ENCODE results near the gene LRMDA.

The LRMDA gene

DNA sequence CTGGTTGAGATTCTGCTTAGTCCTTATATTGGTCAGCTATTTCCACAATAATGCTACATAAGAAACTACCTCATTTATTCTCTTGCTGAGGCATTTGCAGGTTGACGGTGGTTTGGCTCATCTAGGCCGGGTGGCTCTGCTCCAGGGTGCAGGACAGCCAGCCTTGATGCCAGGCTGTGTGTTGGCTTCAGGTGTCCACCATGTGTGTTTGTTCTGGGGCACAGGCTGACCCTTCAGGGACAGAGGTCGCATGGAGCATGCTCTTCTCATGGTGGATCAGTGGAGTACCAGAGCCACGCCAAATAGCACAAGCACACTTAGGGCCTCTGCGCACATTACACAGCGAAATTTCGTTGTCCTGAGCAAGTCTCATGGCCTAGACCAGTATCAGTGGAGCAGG, 249.9 kb downstream of the LRMDA start:
- DNase-seq: no peak

DNA sequence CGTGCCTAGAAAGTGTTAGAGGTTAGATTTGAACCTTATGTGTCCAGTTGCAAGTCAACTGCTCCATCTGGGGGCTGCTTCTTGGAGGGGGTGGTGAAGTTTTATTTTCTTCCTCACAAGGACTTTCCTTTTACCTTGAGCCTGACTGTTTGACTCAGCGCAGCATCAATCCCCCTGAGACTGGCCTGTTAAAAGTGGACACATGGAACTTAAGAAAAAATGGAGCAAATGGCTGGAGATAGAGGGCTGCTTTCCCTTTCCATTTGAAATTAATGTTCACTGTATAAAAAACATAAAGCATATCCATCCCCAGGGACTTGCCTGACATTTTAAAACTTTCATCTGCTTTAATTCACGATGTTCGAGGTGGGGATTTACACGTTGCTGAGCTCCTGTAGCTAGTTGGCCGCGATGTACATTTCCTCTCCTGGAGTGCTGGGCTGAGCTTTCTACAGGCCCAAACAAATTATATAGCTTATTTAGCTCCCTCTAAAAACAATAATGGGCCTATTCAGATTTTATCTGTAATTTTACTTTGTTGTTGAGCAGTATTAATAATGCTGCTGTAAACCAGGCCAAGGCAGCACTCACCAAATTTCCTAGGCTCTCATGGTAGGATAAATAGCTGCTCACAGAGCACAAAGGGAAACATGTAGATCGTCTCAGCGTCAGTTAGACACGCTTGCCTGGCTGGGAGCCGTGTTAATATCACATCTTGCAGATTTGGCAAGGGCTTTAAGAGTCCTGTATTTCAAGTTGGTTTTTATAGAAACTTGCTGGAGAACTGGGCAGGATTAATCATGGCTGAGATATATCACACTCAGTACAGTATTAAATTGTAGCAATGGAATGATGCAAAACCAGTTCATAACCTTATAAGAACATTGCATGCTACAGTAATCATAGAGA, 251.5 kb downstream of the LRMDA start:
- DNase-seq: no peak

- no peak for DNase-seq
Observed at GRCh38 chr10:75685187-75685586, 253.8 kb downstream of the LRMDA start.

DNA sequence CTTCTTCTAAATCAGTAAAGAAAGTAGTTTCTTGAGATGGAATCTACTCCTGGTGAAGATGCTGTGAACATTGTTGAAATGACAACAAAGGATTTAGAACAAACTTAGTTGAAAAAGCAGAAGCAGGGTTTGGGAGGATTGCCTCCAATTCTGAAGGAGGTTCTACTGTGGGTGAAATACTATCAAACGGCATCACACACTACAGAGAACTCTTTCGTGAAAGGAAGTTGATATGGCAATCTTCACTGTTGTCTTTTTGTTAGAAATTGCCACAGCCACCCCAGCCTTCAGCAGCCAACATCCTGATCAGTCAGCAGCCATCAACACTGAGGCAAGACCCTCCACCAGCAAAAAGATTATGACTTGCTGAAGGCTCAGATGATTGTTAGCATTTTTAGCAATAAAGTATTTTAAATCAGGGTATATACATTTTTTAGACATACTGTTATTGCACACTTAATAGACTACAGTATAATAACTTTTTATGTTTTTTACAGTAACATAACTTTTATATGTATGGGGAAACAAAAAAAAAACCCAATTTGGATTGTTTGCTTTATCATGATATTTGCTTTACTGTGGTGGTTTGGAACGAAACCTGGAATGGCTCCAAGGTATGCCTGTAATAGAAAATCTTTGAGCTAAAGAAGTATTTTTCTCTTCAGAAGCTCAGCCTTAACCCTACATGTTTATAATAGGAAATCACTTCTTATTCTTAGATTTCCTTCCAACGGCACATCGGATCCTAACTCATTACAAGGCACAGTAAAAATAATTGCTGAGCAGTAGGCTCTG, 257.3 kb downstream of the LRMDA start:
- no peak for DNase-seq

- no peak for DNase-seq
Observed at GRCh38 chr10:75693489-75693888, 262.1 kb downstream of the LRMDA start.

- DNase-seq: no peak
Observed at GRCh38 chr10:75694269-75694668, 262.8 kb downstream of the LRMDA start.

GRCh38 chr10:75694790-75695189, 263.4 kb downstream of the LRMDA start:
- DNase-seq: no peak

- DNase-seq: no peak
Observed at GRCh38 chr10:75695994-75696393, 264.6 kb downstream of the LRMDA start.

GRCh38 chr10:75696536-75696935, 265.1 kb downstream of the LRMDA start:
- no peak for DNase-seq

DNA sequence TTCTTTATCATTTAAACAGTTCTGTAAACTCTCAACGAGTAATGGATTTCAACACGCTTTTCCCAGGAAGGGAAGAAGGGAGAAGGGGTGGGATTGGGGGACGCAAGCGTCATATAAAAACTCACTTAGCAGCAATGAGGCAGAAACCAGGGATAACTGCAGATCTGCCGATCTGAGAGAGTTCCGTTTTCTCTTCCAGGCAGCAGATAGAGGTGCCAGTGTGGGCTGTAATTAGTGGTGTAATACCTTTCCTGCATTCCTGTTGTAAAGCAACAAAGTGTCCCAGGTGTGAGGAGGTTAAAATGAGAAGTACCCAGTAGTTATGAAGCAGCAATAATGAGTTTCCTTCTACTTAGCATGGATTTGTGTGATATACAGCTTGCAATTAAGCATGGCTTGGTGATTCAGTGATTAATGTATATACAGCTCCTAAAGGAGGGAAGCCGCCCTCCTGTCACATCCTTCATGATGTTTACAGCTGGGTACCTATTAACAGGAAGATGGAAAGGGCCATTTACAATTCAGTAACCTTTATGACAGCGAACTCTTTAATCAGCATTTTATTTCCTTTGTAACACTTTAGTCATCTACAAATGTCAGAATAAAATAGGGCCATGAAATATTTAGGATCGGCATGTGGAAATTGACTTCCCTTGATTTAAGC, 271.9 kb downstream of the LRMDA start:
- DNase-seq: no peak

GRCh38 chr10:75705426-75705825, 274.0 kb downstream of the LRMDA start:
- DNase-seq: no peak

DNA sequence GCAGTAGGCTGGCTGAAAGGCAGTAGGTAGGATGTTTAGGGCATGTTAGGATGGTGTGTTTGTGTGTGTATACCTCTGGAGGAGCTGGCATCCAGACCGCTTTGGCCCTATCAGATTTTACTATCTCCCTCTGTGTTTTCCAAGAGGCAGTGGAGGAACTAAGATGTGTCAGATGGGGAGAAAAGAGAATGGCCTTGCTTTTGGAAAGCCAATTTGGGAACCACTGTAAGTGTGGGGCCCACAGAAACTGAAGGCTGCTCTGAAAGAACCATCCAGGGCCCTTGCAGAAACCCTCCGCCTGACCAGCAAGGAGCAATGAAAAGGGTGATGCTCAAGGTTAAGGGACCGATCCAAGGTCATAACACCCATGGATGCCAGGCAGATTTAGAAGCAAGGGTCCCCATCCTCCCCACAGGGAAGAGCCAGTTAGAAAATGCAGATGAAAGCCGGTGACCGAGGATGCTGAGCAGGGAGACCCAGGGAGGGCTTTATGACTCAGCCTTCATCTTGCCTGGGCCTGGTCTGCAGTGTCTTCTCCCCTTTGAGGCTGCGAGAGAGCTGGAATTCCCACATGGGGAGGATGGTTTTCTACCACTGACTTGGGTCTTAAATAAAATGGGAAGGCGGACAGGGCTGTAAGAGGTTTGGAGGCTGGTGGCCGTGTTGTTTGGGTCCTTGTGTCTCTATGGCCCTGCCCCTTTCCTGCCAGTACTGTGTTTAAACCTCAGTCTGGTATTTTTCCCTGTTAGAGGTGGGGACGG, 275.8 kb downstream of the LRMDA start:
- no peak for DNase-seq

DNA sequence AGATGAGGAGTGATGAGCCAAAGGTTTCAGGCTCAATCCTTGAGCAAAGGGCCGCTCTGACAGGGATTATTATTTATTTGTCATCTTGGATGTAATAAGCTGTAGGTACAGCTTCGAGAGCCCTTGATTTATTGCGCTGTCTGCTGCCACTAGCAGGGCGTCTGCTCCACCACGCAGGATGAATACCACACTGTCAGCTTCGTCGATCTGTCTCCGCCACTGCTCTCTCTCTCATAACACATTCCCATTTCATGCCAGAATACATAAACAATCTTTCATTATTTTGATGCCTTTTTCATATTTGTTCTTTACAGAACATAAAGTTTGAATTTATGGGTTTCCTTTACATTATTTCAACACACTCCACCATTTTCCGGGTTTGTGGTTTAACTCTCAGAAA, 276.6 kb downstream of the LRMDA start:
- DNase-seq: no peak

DNA sequence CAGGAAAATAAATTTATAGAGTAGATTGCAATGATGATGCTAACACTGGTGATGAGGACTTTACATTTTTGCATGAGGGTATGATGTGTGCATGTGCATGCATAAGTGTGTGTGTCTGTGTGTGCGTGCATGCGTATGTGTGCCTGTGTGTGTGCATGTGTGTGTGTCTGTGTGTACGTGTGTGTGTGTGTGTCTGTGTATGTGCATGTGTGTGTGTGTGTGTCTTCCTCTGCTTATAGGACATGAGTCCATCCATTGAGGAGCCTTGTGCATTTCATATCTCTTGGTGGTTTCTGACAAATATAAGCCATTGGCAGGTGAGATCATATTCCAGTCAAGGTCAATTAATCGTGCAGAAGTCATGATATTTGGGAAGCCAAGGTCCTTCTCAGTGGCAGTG, 277.8 kb downstream of the LRMDA start:
- DNase-seq: no peak

DNA sequence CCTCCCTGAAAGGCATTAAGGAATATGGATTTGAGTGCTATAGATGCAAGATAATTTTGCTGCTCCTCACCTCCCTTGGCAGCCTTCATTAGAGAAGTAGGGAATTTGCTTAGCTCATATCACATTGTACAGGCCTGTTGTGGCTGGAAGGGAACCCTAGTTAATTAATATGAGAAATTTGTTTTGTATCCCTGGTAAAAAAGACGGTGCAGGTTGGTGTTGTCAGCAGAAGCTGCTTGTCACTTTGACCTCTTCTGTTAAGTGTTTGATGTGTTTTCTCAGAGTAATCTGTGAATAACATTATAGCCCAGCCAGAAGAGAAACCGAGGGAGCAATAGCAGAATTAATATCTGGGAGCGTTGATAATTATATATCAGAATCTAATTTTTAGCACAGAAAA, 278.4 kb downstream of the LRMDA start:
- no peak for DNase-seq

DNA sequence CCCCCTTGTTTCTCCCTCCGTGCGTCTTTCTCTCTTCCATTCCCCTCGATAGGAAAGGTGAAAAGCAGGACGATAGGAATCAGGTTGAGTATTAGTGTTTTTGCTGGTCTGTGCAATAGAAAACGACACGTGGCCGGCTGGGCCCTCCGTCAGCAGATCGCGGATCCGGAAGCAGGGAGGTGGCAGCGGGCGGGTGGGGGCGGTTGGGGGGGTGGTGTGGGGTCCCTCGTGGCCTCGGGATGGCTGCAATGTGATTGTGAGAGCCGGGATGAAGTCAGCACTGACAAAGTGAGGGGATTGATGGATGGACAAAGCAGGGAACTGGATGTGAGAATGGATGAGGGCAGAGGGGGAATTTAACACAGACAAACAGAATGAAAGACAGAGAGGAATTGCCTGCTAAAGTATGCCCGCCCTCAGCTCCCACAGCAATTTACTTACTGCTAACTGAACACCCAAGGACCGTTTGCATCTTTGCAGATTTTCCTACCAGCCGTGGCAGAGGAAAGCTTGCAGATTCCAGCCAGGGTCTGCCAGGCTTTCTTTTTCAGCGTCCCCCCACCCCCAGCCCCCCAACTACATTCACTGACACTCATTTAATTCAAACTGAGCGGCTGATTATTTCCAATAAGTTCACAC, 280.9 kb downstream of the LRMDA start:
- DNase-seq: no peak

GRCh38 chr10:75716506-75716905, 285.1 kb downstream of the LRMDA start:
- DNase-seq: no peak

DNA sequence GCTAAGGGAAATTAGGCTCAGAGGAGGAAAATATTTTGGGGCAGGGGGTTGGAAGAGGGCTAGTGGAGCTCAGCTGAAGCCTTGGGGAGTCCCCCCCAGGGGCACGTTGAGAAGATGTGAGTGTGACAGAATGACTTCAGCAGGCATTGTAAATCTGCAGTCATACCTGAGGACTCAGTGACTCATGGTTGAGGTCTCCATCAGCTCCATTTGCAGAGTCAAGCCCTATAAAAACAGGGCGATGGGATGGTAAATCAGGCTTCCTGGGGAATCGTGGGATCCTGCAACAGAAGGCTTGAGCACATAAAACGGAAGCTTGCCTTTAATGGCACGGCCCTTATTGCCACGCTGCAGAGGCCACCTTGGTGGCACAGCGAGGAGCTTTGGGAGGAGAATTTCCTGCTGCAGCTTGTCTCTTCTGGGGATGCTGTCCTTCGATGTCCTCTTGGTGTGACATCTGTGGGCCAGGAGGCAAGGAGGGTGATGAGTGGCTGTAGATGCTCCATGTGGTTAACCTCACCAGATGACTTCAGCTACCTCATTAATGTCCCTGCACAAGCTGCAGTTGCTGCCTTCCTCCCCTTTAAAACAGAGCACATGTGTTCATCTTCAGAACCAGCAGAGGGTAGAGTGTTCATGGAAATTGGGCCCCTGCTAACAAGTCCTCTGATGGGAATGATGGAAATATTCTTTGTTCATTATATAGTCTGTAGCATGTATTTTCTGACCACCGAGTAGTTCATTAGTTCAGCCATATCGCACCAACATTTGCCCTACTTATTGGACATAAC, 285.9 kb downstream of the LRMDA start:
- no peak for DNase-seq

DNA sequence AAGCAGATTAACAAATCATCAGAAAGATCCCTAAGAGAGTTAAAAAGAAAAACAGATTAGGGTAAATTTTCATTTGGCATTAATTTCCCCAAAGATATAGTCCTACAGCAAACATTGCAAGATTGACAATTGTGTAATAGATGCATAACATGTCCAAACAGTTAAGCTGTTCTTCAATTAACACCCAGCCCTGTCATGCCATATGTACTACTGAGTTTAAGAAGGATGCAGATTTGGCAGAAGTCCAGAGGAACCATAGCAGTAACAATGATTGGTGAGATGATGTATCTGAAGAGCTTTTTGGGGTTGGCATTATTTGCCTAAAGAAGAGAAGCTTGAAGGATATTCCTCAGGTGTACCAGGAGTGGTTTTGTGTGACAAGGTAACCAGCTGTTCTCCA, 287.6 kb downstream of the LRMDA start:
- DNase-seq: no peak

GRCh38 chr10:75720157-75720556, 288.7 kb downstream of the LRMDA start:
- no peak for DNase-seq

- DNase-seq: no peak
Observed at GRCh38 chr10:75722020-75722419, 290.6 kb downstream of the LRMDA start.
